Hippocampal formation (tissue), 2 donors: ENCODE data around the gene PCSK7.

Experiments used
- DNase-seq, 2 donors: peaks; one replicate each; lab custom pipeline; 2025; lab: John Stamatoyannopoulos, UW

The PCSK7 gene

GRCh38 chr11:117160826-117161225, 71.0 kb downstream of the PCSK7 start:
- no peak for DNase-seq

GRCh38 chr11:117159892-117160291, 72.0 kb downstream of the PCSK7 start:
- no peak for DNase-seq

GRCh38 chr11:117157507-117157906, 74.4 kb downstream of the PCSK7 start:
- DNase-seq: no peak

GRCh38 chr11:117154468-117154867, 77.4 kb downstream of the PCSK7 start:
- no peak for DNase-seq
